K562 (cell line): ENCODE results near the gene EFCC1. TPM values are rescaled to one million over a fixed set of nuclear protein-coding genes. Genes with fewer than 3 reads are reported as not detected.

Experiments used
- ATAC-seq: fragments of 200-7000 bp; cut with Tn5 transposase; 3 replicates; pipeline ENCODE4 v1.9.1; 2020; ENCODE audit warnings: moderate library complexity
- BruUV-seq: library from RNA; stranded (reverse); fragments of 400-500 nt; replicated peaks from 2 replicates; lab custom pipeline; 2021; lab: Mats Ljungman, UMichigan
- CTCF ChIA-PET: fragments of 300-600 bp; formaldehyde crosslinking; extraction: SDS; loops from one replicate; lab custom pipeline; 2021; ENCODE audit warnings: low intra/inter-chr PET ratio; lab: Yijun Ruan, JAX
- POLR2A ChIA-PET: fragments of 300-600, 350-650 bp; sonication (Branson Sonifier 250); formaldehyde crosslinking; extraction: SDS; loops from one replicate; lab custom pipeline; 2021; ENCODE audit warnings: antibody characterized with exemption, inconsistent platforms; lab: Yijun Ruan, JAX
- DNase-seq, 4 experiments: peaks; one replicate each; pipeline versions ENCODE4 v3.0.0 to v3.0.0-alpha.2; 2011 to 2018; ENCODE audit warnings: low spot score in 3 of 4, mixed read lengths in 3 of 4; ENCODE audit errors: extremely low read depth in 1 of 4
- FAIRE-seq: peaks from 2 replicates; lab custom pipeline; 2011; peaks lifted over from hg19 to GRCh38; lab: Jason Lieb, UNC
- H2AFZ ChIP-seq: 2 replicates; pipeline ENCODE4 v1.6.0; 2011; ENCODE audit warnings: low read depth, low read length, control low read depth, inconsistent platforms
- H3K27ac ChIP-seq: fragments of 200-600 bp; 3 replicates; pipeline ENCODE4 v1.8.0; 2011; ENCODE audit warnings: low read depth, mild to moderate bottlenecking, control low read depth, inconsistent platforms, low read length, moderate library complexity, mixed read lengths; ENCODE audit errors: extremely low read depth
- H3K27me3 ChIP-seq, 2 experiments: fragments of 300-600 bp in 1 of 2; 2 replicates in 1 of 2; 3 replicates in 1 of 2; pipeline versions ENCODE4 v1.6.0 to v1.8.0; 2011; ENCODE audit warnings: inconsistent platforms in 2 of 2, low read length in 2 of 2, mild to moderate bottlenecking in 1 of 2, mixed read lengths in 1 of 2, moderate library complexity in 1 of 2; ENCODE audit not compliant: control insufficient read depth in 2 of 2, insufficient read depth in 2 of 2
- H3K36me3 ChIP-seq: fragments of 300-600 bp; 3 replicates; pipeline ENCODE4 v1.8.0; 2011; ENCODE audit warnings: mild to moderate bottlenecking, low read length, inconsistent platforms; ENCODE audit not compliant: control insufficient read depth, insufficient read depth
- H3K4me1 ChIP-seq, 2 experiments: fragments of 200-600 bp in 1 of 2; replicated peaks in 1 of 2; 2 replicates in 1 of 2; 3 replicates in 1 of 2; pipeline versions ENCODE4 v1.5.1 to v1.8.0; 2011; ENCODE audit warnings: inconsistent platforms in 2 of 2, low read length in 2 of 2, mild to moderate bottlenecking in 1 of 2, mixed read lengths in 1 of 2, moderate library complexity in 1 of 2; ENCODE audit not compliant: control insufficient read depth in 2 of 2, insufficient read depth in 2 of 2
- H3K4me2 ChIP-seq: 2 replicates; pipeline ENCODE4 v1.6.1; 2011; ENCODE audit warnings: low read length, control low read depth, inconsistent platforms, mixed read lengths; ENCODE audit not compliant: insufficient read depth
- H3K4me3 ChIP-seq: fragments of 200-600 bp; sonication (generic), shearing (Covaris generic); 2 replicates; pipeline ENCODE4 v1.5.1; 2016; ENCODE audit warnings: control low read depth, inconsistent platforms
- H3K79me2 ChIP-seq: fragments of 200-600 bp; 3 replicates; pipeline ENCODE4 v1.8.0; 2011; ENCODE audit warnings: low read length, inconsistent platforms; ENCODE audit not compliant: control insufficient read depth, insufficient read depth
- H3K9ac ChIP-seq, 2 experiments: 2 replicates each; pipeline versions ENCODE4 v1.6.0 to v1.6.1; 2011; ENCODE audit warnings: low read depth in 2 of 2, low read length in 2 of 2, control low read depth in 1 of 2, inconsistent platforms in 1 of 2, mild to moderate bottlenecking in 1 of 2, mixed read lengths in 1 of 2; ENCODE audit not compliant: insufficient read depth in 1 of 2
- H3K9me1 ChIP-seq: one replicate; pipeline ENCODE4 v1.6.0; 2011; ENCODE audit warnings: inconsistent platforms, mild to moderate bottlenecking, low read length, moderate library complexity; ENCODE audit not compliant: control insufficient read depth, insufficient read depth
- H3K9me3 ChIP-seq: replicated peaks from 2 replicates; pipeline ENCODE4 v1.5.1; 2011; ENCODE audit warnings: low read depth, low read length, inconsistent platforms; ENCODE audit not compliant: control insufficient read depth, insufficient read depth
- H4K20me1 ChIP-seq: replicated peaks from 2 replicates; pipeline ENCODE4 v1.6.1; 2011; ENCODE audit warnings: low read length, inconsistent platforms, mixed read lengths; ENCODE audit not compliant: control insufficient read depth, insufficient read depth
- FOXJ2 ChIP-seq: fragments of 200-800 bp; sonication (Bioruptor generic); IDR thresholded peaks from 2 replicates; pipeline ENCODE4 v1.6.1; 2016; ENCODE audit warnings: missing genetic modification characterization, missing compliant biosample characterization
- GATA2 ChIP-seq: sonication (generic); formaldehyde crosslinking; IDR thresholded peaks from 2 replicates; pipeline ENCODE4 v1.4.0; 2020; ENCODE audit warnings: mild to moderate bottlenecking, missing genetic modification reagents
- HEY1 ChIP-seq: fragments of 250-450 bp; sonication (Bioruptor Pico); IDR thresholded peaks from 2 replicates; pipeline ENCODE4 v1.5.0; 2020; ENCODE audit warnings: mild to moderate bottlenecking, moderate library complexity, borderline replicate concordance
- HNRNPL ChIP-seq: fragments of 200-400 bp; formaldehyde crosslinking; IDR thresholded peaks from 2 replicates; pipeline ENCODE4 v1.6.1; 2017; ENCODE audit warnings: low read depth, mild to moderate bottlenecking, low read length
- KAT8 ChIP-seq: fragments of 450-650 bp; IDR thresholded peaks from 2 replicates; pipeline ENCODE4 v1.6.1; 2016; ENCODE audit warnings: low read depth, mild to moderate bottlenecking
- KDM4B ChIP-seq, 2 experiments: fragments of 450-650 bp in 1 of 2; sonication (generic) in 1 of 2; IDR thresholded peaks; 2 replicates each; pipeline ENCODE4 v1.6.1; 2016 to 2017; ENCODE audit warnings: borderline replicate concordance in 2 of 2, antibody characterized with exemption in 1 of 2, low read depth in 1 of 2, mild to moderate bottlenecking in 1 of 2
- NCOA4 ChIP-seq: fragments of 450-650 bp; IDR thresholded peaks from 2 replicates; pipeline ENCODE4 v1.6.1; 2018; ENCODE audit warnings: mild to moderate bottlenecking; ENCODE audit not compliant: partially characterized antibody
- PCBP2 ChIP-seq: fragments of 200-400 bp; formaldehyde crosslinking; IDR thresholded peaks from 2 replicates; pipeline ENCODE4 v1.6.1; 2018; ENCODE audit warnings: low read length, low read depth, mild to moderate bottlenecking, moderate library complexity; ENCODE audit not compliant: poor library complexity, severe bottlenecking
- POLR2AphosphoS5 ChIP-seq: IDR thresholded peaks from 2 replicates; pipeline ENCODE4 v1.6.1; 2011; ENCODE audit warnings: mild to moderate bottlenecking, low read depth, low read length, moderate library complexity; ENCODE audit not compliant: control insufficient read depth, insufficient read depth
- SMARCC2 ChIP-seq: fragments of 450-650 bp; IDR thresholded peaks from 2 replicates; pipeline ENCODE4 v1.6.1; 2017; ENCODE audit warnings: antibody characterized with exemption, moderate library complexity, mild to moderate bottlenecking, low read depth
- SUPT5H ChIP-seq: fragments of 450-650 bp; IDR thresholded peaks from 2 replicates; pipeline ENCODE4 v1.6.1; 2016
- ZNF436 ChIP-seq: fragments of 250-450, 450-650 bp; sonication (Bioruptor Pico); formaldehyde crosslinking; IDR thresholded peaks from 2 replicates; pipeline ENCODE4 v1.7.0; 2020; ENCODE audit warnings: mild to moderate bottlenecking
- ZNF507 ChIP-seq: conservative IDR thresholded peaks from 2 replicates; pipeline ENCODE4 v1.6.1; 2017; ENCODE audit warnings: missing genetic modification characterization, missing compliant biosample characterization
- WGBS: fragments of 100-300 bp; shearing (Covaris generic); methylation state at CpG from one replicate; pipeline ENCODE4 v1.1.6; 2016; ENCODE audit warnings: low coverage, mixed read lengths; ENCODE audit not compliant: insufficient coverage; ENCODE audit errors: missing lambda C conversion rate; 5-methylcytosine and 5-hydroxymethylcytosine counted together
- in situ Hi-C: fragments of 300-500 bp; cut with MboI; formaldehyde crosslinking; loops from 4 replicates; pipeline ENCODE4 v1.15.0; 2018; ENCODE audit warnings: inconsistent platforms, mixed read lengths
- intact Hi-C: fragments of 100-400 bp; cut with micrococcal nuclease; formaldehyde crosslinking; loops from 2 replicates; pipeline ENCODE4 v1.14.2; 2022
- polyA plus RNA-seq, 8 experiments: library from polyadenylated mRNA; depleted of rRNA in 4 of 8; stranded (reverse) in 5 of 8; unstranded in 3 of 8; fragments of >200 nt; fragmentation: Nextera tagmentation in 2 of 8; fragmentation: Illumina TruSeq in 1 of 8; extraction: Ambion mirVana in 2 of 8; extraction: Trizol in 1 of 8; gene quantifications; 2 replicates each; pipeline versions ENCODE4 v1.2.1 to v1.2.3, GENCODE V29; 2011 to 2014; ENCODE audit warnings: inconsistent platforms in 1 of 8, missing spikeins in 1 of 8
- total RNA-seq, 7 experiments: library from RNA; depleted of rRNA in 6 of 7; stranded (reverse); fragments of >200 nt in 6 of 7; fragmentation: Illumina TruSeq in 2 of 7; extraction: Trizol in 2 of 7; gene quantifications; 2 replicates each; pipeline versions ENCODE4 v1.2.1 to v1.2.3, GENCODE V29; 2011 to 2021; ENCODE audit warnings: low replicate concordance in 1 of 7
- TF ChIP-seq, protein P1 (sequence below): fragments of 450-650 bp; IDR thresholded peaks from 2 replicates; pipeline ENCODE4 v1.6.1; 2017; ENCODE audit warnings: antibody characterized with exemption
- TF ChIP-seq, protein P2 (sequence below): fragments of 250-450 bp; sonication (Bioruptor Pico); IDR thresholded peaks from 2 replicates; pipeline ENCODE4 v1.4.0; 2020; ENCODE audit warnings: mild to moderate bottlenecking, moderate library complexity

The EFCC1 gene
- total and polyA plus RNA-seq, 9 of the 15 experiments (the other 6 are each of a cell fraction or from before 2014, with no cell fraction given), result not detected

DNA sequence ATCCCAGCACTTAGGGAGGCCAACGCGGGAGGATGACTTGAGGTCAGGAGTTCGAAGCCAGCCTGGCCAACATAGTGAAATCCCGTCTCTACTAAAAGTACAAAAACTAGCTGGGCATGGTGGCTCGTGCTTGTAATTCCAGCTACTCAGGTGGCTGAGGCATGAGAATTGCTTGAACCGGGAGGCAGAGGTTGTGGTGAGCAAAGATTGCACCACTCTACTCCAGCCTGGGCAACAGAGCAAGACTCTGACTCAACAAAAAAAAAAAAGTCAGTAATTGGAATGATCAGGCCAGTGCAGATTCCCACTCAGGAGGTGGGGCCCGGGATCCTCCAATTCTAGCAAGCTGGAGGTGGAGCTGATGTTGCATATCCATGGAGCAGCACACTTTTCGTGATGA, 12.8 kb upstream of the EFCC1 start:
- Histone ChIP-seq H3K4me1 (peaks cover 3 to 4% of the 10 kb centered on the region in 2 experiments; a peak in 2 of 5 replicates), H4K20me1 (no peaks in the 10 kb centered on the region), H3K9me3 (no peaks in the 10 kb centered on the region), H3K79me2 (no peaks in the 10 kb centered on the region), H3K4me2 (no peak overlapping the region), H3K9me1 (no peaks in the 10 kb centered on the region), H3K36me3 (no peaks in the 10 kb centered on the region), H3K9ac (no peak overlapping the region), H3K4me3 (no peak overlapping the region), H2AFZ (no peak overlapping the region), H3K27ac (no peak overlapping the region), H3K27me3 (no peaks in the 10 kb centered on the region)
- intact Hi-C loops, result no loop called here
- DNase-seq (no peak), FAIRE-seq (no peak), ATAC-seq (no peak)
- BruUV-seq, result no TSS peak
- WGBS, result 43% methylated on average over 8 of the region's 8 CpGs
- in situ Hi-C loops, result loop anchor here (10.0 kb wide), 1 partner anchor 257 kb away; the partner anchor contains the start of gene COPG1
- POLR2A ChIA-PET, result no interaction called here
- no peak for TF ChIP-seq KDM4B (IDR thresholded peaks at IDR 0.05; ENCODE audit: borderline replicate concordance in 2 of 2, low read depth in 1 of 2)
- no peak for TF ChIP-seq ZNF436 (CRISPR knock-in tag)
- no peak for TF ChIP-seq GATA2 (CRISPR knock-in tag)
- TF ChIP-seq SMARCC2, result no peak
- TF ChIP-seq NCOA4, result no peak
- no peak for TF ChIP-seq HEY1 (CRISPR knock-in tag)
- TF ChIP-seq PCBP2, result no peak
- no peak for TF ChIP-seq ZNF507 (tag)
- TF ChIP-seq POLR2AphosphoS5, result no peak
- TF ChIP-seq, protein P1, sequence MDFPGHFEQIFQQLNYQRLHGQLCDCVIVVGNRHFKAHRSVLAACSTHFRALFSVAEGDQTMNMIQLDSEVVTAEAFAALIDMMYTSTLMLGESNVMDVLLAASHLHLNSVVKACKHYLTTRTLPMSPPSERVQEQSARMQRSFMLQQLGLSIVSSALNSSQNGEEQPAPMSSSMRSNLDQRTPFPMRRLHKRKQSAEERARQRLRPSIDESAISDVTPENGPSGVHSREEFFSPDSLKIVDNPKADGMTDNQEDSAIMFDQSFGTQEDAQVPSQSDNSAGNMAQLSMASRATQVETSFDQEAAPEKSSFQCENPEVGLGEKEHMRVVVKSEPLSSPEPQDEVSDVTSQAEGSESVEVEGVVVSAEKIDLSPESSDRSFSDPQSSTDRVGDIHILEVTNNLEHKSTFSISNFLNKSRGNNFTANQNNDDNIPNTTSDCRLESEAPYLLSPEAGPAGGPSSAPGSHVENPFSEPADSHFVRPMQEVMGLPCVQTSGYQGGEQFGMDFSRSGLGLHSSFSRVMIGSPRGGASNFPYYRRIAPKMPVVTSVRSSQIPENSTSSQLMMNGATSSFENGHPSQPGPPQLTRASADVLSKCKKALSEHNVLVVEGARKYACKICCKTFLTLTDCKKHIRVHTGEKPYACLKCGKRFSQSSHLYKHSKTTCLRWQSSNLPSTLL, result no peak
- TF ChIP-seq, protein P2, sequence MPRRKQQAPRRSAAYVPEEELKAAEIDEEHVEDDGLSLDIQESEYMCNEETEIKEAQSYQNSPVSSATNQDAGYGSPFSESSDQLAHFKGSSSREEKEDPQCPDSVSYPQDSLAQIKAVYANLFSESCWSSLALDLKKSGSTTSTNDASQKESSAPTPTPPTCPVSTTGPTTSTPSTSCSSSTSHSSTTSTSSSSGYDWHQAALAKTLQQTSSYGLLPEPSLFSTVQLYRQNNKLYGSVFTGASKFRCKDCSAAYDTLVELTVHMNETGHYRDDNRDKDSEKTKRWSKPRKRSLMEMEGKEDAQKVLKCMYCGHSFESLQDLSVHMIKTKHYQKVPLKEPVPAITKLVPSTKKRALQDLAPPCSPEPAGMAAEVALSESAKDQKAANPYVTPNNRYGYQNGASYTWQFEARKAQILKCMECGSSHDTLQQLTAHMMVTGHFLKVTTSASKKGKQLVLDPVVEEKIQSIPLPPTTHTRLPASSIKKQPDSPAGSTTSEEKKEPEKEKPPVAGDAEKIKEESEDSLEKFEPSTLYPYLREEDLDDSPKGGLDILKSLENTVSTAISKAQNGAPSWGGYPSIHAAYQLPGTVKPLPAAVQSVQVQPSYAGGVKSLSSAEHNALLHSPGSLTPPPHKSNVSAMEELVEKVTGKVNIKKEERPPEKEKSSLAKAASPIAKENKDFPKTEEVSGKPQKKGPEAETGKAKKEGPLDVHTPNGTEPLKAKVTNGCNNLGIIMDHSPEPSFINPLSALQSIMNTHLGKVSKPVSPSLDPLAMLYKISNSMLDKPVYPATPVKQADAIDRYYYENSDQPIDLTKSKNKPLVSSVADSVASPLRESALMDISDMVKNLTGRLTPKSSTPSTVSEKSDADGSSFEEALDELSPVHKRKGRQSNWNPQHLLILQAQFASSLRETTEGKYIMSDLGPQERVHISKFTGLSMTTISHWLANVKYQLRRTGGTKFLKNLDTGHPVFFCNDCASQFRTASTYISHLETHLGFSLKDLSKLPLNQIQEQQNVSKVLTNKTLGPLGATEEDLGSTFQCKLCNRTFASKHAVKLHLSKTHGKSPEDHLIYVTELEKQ, result no peak
- no peak for TF ChIP-seq KAT8
- no peak for TF ChIP-seq HNRNPL
- no peak for TF ChIP-seq SUPT5H
- no peak for TF ChIP-seq FOXJ2 (tag)
- CTCF ChIA-PET, result no interaction called here
